Kidney epithelial cell (primary cell): ENCODE results near the gene TARBP1. TPM values are rescaled to one million over a fixed set of nuclear protein-coding genes. Genes with fewer than 3 reads are reported as not detected.
A peak's percentile ranks its signal among the peaks of the same experiment; 100 is the strongest.

Source experiments
- DNase-seq: peaks from one replicate; pipeline ENCODE4 v3.0.0-alpha.2; 2010; ENCODE audit warnings: low read depth
- H3K27me3 ChIP-seq: 2 replicates; pipeline ENCODE4 v1.6.0; 2011; ENCODE audit warnings: low read length; ENCODE audit not compliant: control insufficient read depth, insufficient read depth
- H3K36me3 ChIP-seq: 2 replicates; pipeline ENCODE4 v1.5.1; 2011; ENCODE audit warnings: low read length; ENCODE audit not compliant: control insufficient read depth, insufficient read depth
- H3K4me3 ChIP-seq: 2 replicates; pipeline ENCODE4 v1.5.1; 2011; ENCODE audit warnings: low read depth, mild to moderate bottlenecking, control low read depth, low read length
- total RNA-seq: library from RNA; depleted of rRNA; stranded (reverse); fragments of >200 nt; gene quantifications from 2 replicates; pipeline ENCODE4 v1.2.3, GENCODE V29; 2015
- TF ChIP-seq, protein P1 (sequence below): IDR thresholded peaks from 2 replicates; pipeline ENCODE4 v1.5.1; 2011; ENCODE audit warnings: mild to moderate bottlenecking, moderate library complexity, low read length, control low read depth, inconsistent platforms; ENCODE audit not compliant: insufficient read depth, poor library complexity, severe bottlenecking

The TARBP1 gene
- total RNA-seq, 1 donor from 2014 or later: 22.1 TPM

DNA sequence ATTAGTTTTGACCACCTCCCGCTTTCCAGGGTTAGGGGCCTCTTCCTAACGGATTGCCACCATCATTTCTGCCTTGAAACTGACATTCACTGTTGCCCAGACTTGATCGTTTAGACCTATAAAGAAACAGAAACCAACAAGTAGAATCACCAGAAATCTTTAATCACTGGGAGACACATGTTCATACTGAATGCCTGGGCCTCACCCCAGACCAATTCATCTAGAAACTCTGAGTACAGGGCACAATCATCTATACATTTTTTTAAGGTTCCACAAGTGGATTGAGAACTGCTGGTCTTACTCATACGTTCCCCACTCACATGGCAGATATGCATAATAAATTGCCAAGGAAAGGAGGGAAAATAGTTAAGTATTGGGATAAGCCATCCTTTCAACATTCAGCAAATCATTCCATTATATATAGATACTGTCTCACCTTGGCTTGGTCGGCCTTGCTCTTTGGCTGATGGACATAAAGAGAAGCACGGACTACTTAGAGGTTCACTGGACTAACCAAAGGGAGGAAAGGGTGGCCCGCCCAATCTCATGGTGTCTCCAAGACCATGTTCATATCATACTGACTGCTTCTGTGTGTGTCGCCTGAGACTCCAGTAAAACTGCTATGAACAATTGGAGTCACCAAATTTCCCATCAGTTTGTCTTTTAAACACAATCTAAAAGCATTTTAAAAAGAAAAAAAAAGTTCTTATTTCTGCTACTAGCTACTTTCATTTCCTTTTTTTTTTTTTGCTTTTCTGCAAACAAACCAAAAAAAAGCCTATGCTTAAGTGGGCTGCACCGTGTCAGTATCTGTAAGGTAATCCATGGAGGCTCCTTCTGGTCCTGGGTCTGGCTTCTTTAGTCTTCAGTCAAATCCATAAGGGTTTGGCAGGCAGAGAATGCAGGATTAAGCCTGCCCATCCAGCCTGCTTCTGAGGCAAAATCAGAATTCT lies 9.4 kb upstream of the TARBP1 start:
- DNase-seq: no peak
- H3K4me3 ChIP-seq: no peak overlapping the region
- H3K36me3 ChIP-seq: no peaks in the 10 kb centered on the region
- TF ChIP-seq, protein P1, sequence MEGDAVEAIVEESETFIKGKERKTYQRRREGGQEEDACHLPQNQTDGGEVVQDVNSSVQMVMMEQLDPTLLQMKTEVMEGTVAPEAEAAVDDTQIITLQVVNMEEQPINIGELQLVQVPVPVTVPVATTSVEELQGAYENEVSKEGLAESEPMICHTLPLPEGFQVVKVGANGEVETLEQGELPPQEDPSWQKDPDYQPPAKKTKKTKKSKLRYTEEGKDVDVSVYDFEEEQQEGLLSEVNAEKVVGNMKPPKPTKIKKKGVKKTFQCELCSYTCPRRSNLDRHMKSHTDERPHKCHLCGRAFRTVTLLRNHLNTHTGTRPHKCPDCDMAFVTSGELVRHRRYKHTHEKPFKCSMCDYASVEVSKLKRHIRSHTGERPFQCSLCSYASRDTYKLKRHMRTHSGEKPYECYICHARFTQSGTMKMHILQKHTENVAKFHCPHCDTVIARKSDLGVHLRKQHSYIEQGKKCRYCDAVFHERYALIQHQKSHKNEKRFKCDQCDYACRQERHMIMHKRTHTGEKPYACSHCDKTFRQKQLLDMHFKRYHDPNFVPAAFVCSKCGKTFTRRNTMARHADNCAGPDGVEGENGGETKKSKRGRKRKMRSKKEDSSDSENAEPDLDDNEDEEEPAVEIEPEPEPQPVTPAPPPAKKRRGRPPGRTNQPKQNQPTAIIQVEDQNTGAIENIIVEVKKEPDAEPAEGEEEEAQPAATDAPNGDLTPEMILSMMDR: no peak
- no peaks in the 10 kb centered on the region for H3K27me3 ChIP-seq

DNA sequence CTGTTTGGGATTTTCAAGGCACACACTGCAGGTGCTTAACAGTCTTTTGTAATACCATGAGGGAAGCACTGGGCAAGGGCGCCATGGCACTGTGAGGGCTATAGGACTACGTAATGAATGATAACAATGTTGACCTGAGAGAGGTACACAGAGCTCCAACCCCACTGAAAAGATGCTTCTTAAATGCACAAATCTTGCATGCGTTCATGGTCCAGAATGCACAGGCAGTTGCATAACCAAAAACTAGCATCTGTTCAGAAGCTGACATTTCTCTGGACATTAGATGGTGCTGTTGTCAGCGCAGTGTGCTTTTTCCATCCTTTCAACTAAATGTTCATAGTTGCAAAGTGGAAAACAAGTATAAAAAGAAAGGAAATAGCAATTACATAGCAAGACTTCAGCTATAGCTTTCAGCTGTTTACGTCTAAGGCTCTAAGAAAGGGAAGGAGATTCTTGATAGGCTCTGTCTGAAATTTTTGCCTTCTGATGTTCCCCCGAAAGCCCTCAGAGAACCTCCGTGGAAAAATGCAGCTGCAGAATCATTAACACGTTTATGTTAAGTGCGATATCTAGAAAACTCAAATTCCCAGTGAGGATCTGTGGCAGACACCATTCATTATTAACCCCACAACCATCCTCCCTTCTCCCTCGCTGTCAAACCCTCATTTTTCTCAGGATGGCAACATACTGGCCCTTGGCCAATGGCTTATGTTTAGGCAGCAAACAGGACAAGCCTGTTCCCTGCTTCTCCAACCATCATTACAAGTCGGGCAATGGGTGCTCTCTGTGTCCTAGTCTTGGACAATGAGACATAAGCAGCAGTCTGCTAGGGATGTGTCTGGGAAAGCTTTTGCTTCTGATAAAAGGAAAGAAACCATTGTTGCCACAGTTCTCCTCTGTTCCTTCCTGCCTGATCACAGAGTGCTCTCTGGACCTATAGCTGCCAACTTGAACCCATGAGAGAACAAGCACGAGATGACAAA lies 8.2 kb upstream of the TARBP1 start:
- H3K36me3 ChIP-seq: no peaks in the 10 kb centered on the region
- TF ChIP-seq, protein P1: peak; percentile 62
- DNase-seq: no peak
- H3K4me3 ChIP-seq: no peak overlapping the region
- no peaks in the 10 kb centered on the region for H3K27me3 ChIP-seq

DNA sequence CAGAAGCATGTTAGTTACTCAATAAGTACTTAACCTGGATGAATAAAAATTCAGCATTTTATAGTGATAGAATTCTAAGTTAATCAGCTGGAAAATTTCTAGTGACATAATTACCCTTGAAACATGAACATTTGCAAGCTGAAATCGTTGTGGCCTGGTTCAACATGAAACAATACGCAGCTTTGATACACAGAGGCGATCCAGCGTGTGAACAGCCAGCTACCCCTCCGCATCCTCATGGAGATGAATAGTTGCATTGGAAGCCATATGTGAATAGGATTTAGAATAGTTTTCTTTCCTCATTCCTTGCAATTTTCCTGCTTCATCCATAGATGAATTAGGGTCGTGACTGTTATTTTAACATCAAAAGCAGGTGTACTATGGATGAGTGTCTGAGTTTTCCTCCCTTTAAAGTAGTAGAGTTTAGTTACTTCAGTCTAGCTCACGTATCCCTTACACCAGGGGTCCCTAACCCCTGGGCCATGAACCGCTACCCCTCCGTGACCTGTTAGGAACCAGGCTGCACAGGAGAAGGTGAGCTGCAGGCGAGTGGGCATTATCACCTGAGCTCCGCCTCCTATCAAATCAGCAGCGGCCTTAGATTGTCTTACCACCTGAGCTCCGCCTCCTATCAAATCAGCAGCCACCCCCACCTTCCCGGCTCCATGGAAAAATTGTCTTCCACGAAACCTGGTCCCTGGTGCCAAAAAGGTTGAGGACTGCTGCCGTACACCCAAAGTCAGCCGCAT lies 6.2 kb upstream of the TARBP1 start:
- H3K27me3 ChIP-seq: no peaks in the 10 kb centered on the region
- TF ChIP-seq, protein P1: no peak
- H3K36me3 ChIP-seq: no peaks in the 10 kb centered on the region
- H3K4me3 ChIP-seq: no peak overlapping the region
- no peak for DNase-seq

DNA sequence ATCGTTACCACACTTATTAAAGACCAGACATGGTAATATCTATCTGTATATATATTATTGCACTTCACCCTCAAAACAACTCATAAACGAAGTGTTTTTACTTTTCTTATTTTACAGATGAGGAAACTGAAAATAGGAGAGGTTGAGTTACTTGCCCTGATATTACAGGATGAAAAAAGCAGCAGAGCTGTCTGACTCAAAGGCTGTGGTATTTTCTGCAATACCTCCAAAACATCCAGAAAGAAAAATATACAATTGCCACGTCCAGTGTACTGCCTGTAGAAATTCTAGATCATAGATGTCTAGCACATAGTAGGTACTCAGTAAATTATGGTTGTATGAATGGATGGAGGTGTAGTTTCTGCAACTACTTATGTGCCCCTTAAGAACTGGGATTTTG lies 5.2 kb upstream of the TARBP1 start:
- H3K27me3 ChIP-seq: no peaks in the 10 kb centered on the region
- TF ChIP-seq, protein P1: no peak
- no peak for DNase-seq
- no peak overlapping the region for H3K4me3 ChIP-seq
- H3K36me3 ChIP-seq: no peaks in the 10 kb centered on the region

DNA sequence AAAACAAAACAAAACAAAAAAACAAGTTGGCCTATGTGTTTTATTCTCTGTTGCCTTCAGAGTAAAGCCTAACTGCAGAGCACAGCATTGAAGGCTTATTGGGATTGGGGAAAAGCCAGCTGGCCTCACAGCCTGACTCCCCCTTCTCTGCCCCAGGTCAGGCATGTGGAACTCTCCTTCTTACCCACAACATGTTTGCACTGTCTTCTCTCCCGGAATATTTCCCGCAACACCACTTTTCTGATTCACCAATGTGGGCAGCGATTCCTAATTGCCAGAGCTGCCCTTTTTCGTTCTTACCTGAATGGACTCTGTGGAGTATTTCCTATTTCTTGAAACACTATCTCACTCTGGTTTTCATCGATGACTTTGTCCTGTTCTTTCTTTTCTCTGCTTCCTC lies 2.8 kb upstream of the TARBP1 start:
- peak; percentile 53 for DNase-seq
- H3K36me3 ChIP-seq: no peaks in the 10 kb centered on the region
- TF ChIP-seq, protein P1: no peak
- no peaks in the 10 kb centered on the region for H3K27me3 ChIP-seq
- H3K4me3 ChIP-seq: no peak overlapping the region
